ENCODE results near the gene SNAPC4. TPM values are rescaled to one million over a fixed set of nuclear protein-coding genes. Genes with fewer than 3 reads are reported as not detected.
A peak's percentile ranks its signal among the peaks of the same experiment; 100 is the strongest.

The SNAPC4 gene
- total and polyA plus RNA-seq, 9 of the 15 experiments (the other 6 are each of a cell fraction or from before 2014, with no cell fraction given): 0.21 to 21.8 (median 8.8) TPM

GRCh38 chr9:136410500-136411287, 10.7 kb upstream of the SNAPC4 start, which contains the start of the genes ENTR1 and PMPCA (continued):
- TF ChIP-seq ZNF511 (CRISPR knock-in tag; IDR thresholded peaks at IDR 0.05) (0 out of 2 replicates have a peak, but pooled peaks have one; percentile 10), THRAP3 (IDR thresholded peaks at IDR 0.05; ENCODE audit: borderline replicate concordance) (no peak), NFE2L1 (tag; IDR thresholded peaks at IDR 0.05; ENCODE audit: borderline replicate concordance, low read depth) (no peak), TCF3 (CRISPR knock-in tag; IDR thresholded peaks at IDR 0.05) (no peak), POLR2AphosphoS5 (IDR thresholded peaks at IDR 0.05; ENCODE audit: control insufficient read depth, insufficient read depth, low read depth, low read length) (peak; percentile 89), ATF4 (CRISPR knock-in tag; IDR thresholded peaks at IDR 0.05) (no peak), ARID4B (CRISPR knock-in tag; IDR thresholded peaks at IDR 0.05) (no peak), CAMTA2 (CRISPR knock-in tag; conservative IDR thresholded peaks at IDR 0.05) (no peak), GABPA (tag; conservative IDR thresholded peaks at IDR 0.05; ENCODE audit: low read depth) (peak; percentile 98), NCOA6 (IDR thresholded peaks at IDR 0.05) (no peak), RUNX1 (IDR thresholded peaks at IDR 0.05; ENCODE audit: low read depth) (no peak), L3MBTL2 (IDR thresholded peaks at IDR 0.05) (no peak), SP1 (CRISPR knock-in tag; IDR thresholded peaks at IDR 0.05) (peak; percentile 81), ZNF354B (CRISPR knock-in tag; IDR thresholded peaks at IDR 0.05) (no peak), GMEB1 (CRISPR knock-in tag; IDR thresholded peaks at IDR 0.05) (peak; percentile 60; the same call in 1 of the 2 replicates), ZNF143 (CRISPR knock-in tag; IDR thresholded peaks at IDR 0.05) (no peak), ZNF24 (IDR thresholded peaks at IDR 0.05) (no peak), ZNF740 (CRISPR knock-in tag; IDR thresholded peaks at IDR 0.05) (no peak), ZNF740 (tag; IDR thresholded peaks at IDR 0.05) (no peak), SPI1 (IDR thresholded peaks at IDR 0.05; ENCODE audit: borderline replicate concordance, low read depth, low read length) (peak; percentile 90)
